GM11168 (cell line): Measurements from ENCODE around the gene MCCC2.

Experiments
- in situ Hi-C: fragments of 300-500 bp; cut with MboI; formaldehyde crosslinking; loops from one replicate; pipeline ENCODE4 v1.12.0; 2022; ENCODE audit warnings: low sequenced_read_pairs; ENCODE audit not compliant: unreplicated experiment

Gene MCCC2

DNA sequence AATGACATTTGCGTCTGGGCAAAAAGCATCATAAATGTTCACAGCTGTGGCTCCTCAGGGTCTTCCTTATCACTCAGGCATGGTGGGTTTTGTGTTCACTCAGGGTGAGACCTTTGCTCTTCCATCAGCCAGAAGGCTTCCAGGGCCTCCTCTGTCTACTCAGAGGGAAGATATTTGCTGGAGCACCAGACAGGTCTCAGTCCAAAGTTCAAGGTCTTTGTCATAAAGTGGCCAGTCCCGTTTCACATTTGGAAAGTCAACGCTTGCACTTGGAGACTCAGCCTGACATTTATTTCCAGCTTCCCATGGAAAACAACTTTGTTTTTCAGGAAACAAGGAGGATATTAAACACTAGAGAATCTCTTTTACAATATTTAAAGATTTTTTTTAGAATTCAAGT is 119.8 kb downstream of the MCCC2 start:
- in situ Hi-C loops: no loop called here
